Measurements from ENCODE around the gene CEP57L1. TPM values are rescaled to one million over a fixed set of nuclear protein-coding genes. Genes with fewer than 3 reads are reported as not detected.

CEP57L1 gene
- total and polyA plus RNA-seq, 2 donors (not counting 1 experiment from before 2014, with no cell fraction given): 3.1 to 8.8 TPM

DNA sequence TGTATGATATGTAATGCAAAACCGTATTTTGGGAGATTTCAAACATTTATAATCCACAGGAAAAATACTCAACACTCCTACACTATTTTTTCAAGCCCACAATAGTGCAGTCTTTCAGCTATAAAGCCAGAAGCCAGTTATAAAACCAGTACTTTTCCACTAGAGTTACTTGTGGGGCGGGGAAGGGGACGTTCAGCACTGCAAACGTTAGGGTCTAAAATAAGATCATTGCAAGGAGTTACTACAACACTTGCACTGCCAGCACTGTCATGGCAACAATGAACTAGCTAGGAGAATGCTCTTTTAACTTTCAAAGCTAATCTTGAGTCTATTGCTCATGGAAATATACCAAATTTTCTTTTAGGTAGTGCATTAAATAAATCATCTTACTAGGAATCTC lies 15.3 kb upstream of the CEP57L1 start:
- 46% methylated on average over 3 of the region's 4 CpGs for WGBS (ENCODE audit: insufficient coverage)
- no peak overlapping the region for H3K9ac ChIP-seq (ENCODE audit: low read length)
- H3K27ac ChIP-seq (ENCODE audit: low read length in 2 of 2): no peak overlapping the region
- no peaks in the 10 kb centered on the region for H3K27me3 ChIP-seq (replicated peaks in 1 of 4; ENCODE audit: control extremely low read depth in 1 of 4, control insufficient read depth in 3 of 4, insufficient read depth in 4 of 4, low read length in 3 of 4)
- H3K4me3 ChIP-seq (ENCODE audit: control extremely low read depth in 1 of 5, extremely low read depth in 1 of 5, insufficient read depth in 1 of 5, low read depth in 2 of 5, low read length in 4 of 5): no peak overlapping the region
- CTCF ChIA-PET: interaction anchor here (0.6 to 1.1 kb wide), 3 partner anchors 13 to 538 kb away, joined by 3 read pairs; no protein-coding TSS in a partner anchor
- no peaks in the 10 kb centered on the region for H3K9me3 Mint-ChIP-seq (ENCODE audit: insufficient read depth)
- no peak overlapping the region for H3K4me3 Mint-ChIP-seq
- TF ChIP-seq CTCF (IDR thresholded peaks at IDR 0.05) (no peak), EZH2 (IDR thresholded peaks at IDR 0.05; ENCODE audit: borderline replicate concordance, insufficient read depth, low read depth, low read length, poor library complexity, severe bottlenecking) (no peak)
- peaks cover 3% of the 10 kb centered on the region for H3K4me1 Mint-ChIP-seq
- DNase-seq (no peak), ATAC-seq (ENCODE audit: low read depth) (no peak)
- H3K4me2 ChIP-seq (replicated peaks; ENCODE audit: low read depth, low read length, poor library complexity, severe bottlenecking): no peak overlapping the region
- no peaks in the 10 kb centered on the region for H4K20me1 ChIP-seq (ENCODE audit: control insufficient read depth, insufficient read depth, low read length, poor library complexity, severe bottlenecking)
- intact Hi-C loops (cut with micrococcal nuclease): no loop called here
- no peaks in the 10 kb centered on the region for H3K36me3 ChIP-seq (replicated peaks in 1 of 2; ENCODE audit: control extremely low read depth in 1 of 2, control insufficient read depth in 1 of 2, extremely low read depth in 1 of 2, insufficient read depth in 2 of 2, low read length in 1 of 2)
- no peaks in the 10 kb centered on the region for H3K27me3 Mint-ChIP-seq
- H2AFZ ChIP-seq (ENCODE audit: insufficient read depth, low read depth, low read length, poor library complexity, severe bottlenecking): no peak overlapping the region
- no peaks in the 10 kb centered on the region for H3K4me1 ChIP-seq (ENCODE audit: control insufficient read depth in 2 of 2, insufficient read depth in 2 of 2, low read length in 2 of 2)
- H3K79me2 ChIP-seq (ENCODE audit: control insufficient read depth, insufficient read depth, low read length): peaks cover 4% of the 10 kb centered on the region
- POLR2A ChIA-PET: interaction anchor here (0.8 kb wide), 1 partner anchor 14 kb away, joined by 4 read pairs; no protein-coding TSS in a partner anchor
- no peaks in the 10 kb centered on the region for H3K9me3 ChIP-seq (ENCODE audit: control extremely low read depth in 1 of 3, control insufficient read depth in 2 of 3, insufficient read depth in 1 of 3, low read length in 2 of 3)
- H3K27ac Mint-ChIP-seq: no peak overlapping the region

- H3K9ac ChIP-seq (ENCODE audit: low read length): no peak overlapping the region
- Mint-ChIP-seq H3K4me3 (no peak overlapping the region), H3K27ac (no peak overlapping the region), H3K27me3 (no peaks in the 10 kb centered on the region), H3K4me1 (peaks cover 3% of the 10 kb centered on the region), H3K9me3 (ENCODE audit: insufficient read depth) (no peaks in the 10 kb centered on the region)
- H3K4me3 ChIP-seq (ENCODE audit: control extremely low read depth in 1 of 5, extremely low read depth in 1 of 5, insufficient read depth in 1 of 5, low read depth in 2 of 5, low read length in 4 of 5): no peak overlapping the region
- no peak overlapping the region for H2AFZ ChIP-seq (ENCODE audit: insufficient read depth, low read depth, low read length, poor library complexity, severe bottlenecking)
- no peaks in the 10 kb centered on the region for H3K36me3 ChIP-seq (replicated peaks in 1 of 2; ENCODE audit: control extremely low read depth in 1 of 2, control insufficient read depth in 1 of 2, extremely low read depth in 1 of 2, insufficient read depth in 2 of 2, low read length in 1 of 2)
- WGBS (ENCODE audit: insufficient coverage): 36% methylated on average over 1 of the region's 1 CpG
- no peaks in the 10 kb centered on the region for H3K9me3 ChIP-seq (ENCODE audit: control extremely low read depth in 1 of 3, control insufficient read depth in 2 of 3, insufficient read depth in 1 of 3, low read length in 2 of 3)
- DNase-seq (no peak), ATAC-seq (ENCODE audit: low read depth) (no peak)
- no peak overlapping the region for H3K4me2 ChIP-seq (replicated peaks; ENCODE audit: low read depth, low read length, poor library complexity, severe bottlenecking)
- intact Hi-C loops (cut with micrococcal nuclease): no loop called here
- H3K79me2 ChIP-seq (ENCODE audit: control insufficient read depth, insufficient read depth, low read length): peaks cover 7% of the 10 kb centered on the region
- no peaks in the 10 kb centered on the region for H3K27me3 ChIP-seq (replicated peaks in 1 of 4; ENCODE audit: control extremely low read depth in 1 of 4, control insufficient read depth in 3 of 4, insufficient read depth in 4 of 4, low read length in 3 of 4)
- ChIA-PET CTCF (interaction anchor here (1.1 to 1.7 kb wide), 2 partner anchors 8 to 12 kb away, joined by 3 to 8 read pairs; no protein-coding TSS in a partner anchor), POLR2A (interaction anchor here (0.7 kb wide), 1 partner anchor 1434 kb away, joined by 3 read pairs; no protein-coding TSS in a partner anchor)
- TF ChIP-seq CTCF (IDR thresholded peaks at IDR 0.05) (no peak), EZH2 (IDR thresholded peaks at IDR 0.05; ENCODE audit: borderline replicate concordance, insufficient read depth, low read depth, low read length, poor library complexity, severe bottlenecking) (no peak)
- no peaks in the 10 kb centered on the region for H4K20me1 ChIP-seq (ENCODE audit: control insufficient read depth, insufficient read depth, low read length, poor library complexity, severe bottlenecking)
- no peak overlapping the region for H3K27ac ChIP-seq (ENCODE audit: low read length in 2 of 2)
- H3K4me1 ChIP-seq (ENCODE audit: control insufficient read depth in 2 of 2, insufficient read depth in 2 of 2, low read length in 2 of 2): no peaks in the 10 kb centered on the region
These were observed 14.3 kb upstream of the CEP57L1 start for GRCh38 chr6:109081026-109081425.

Data from B cell (primary cell).